GM23338 (cell line): ENCODE measurements around the gene ZNF692.

Experiments used
- CREB1 ChIP-seq: fragments of 250-450 bp; sonication (Bioruptor Pico); IDR thresholded peaks from 2 replicates; pipeline ENCODE4 v1.5.0; 2020; ENCODE audit warnings: low read depth, mild to moderate bottlenecking, moderate library complexity
- CTCF ChIP-seq, 2 experiments: fragments of 200-600 bp in 1 of 2; sonication (generic) in 1 of 2; conservative IDR thresholded peaks; 2 replicates each; pipeline versions ENCODE4 v1.5.1 to v1.6.1; 2016 to 2017; ENCODE audit warnings: antibody characterized with exemption in 2 of 2, low read depth in 2 of 2, mild to moderate bottlenecking in 2 of 2, moderate library complexity in 1 of 2
- ETS1 ChIP-seq: IDR thresholded peaks from 2 replicates; pipeline ENCODE4 v1.6.1; 2016; ENCODE audit warnings: antibody characterized with exemption
- EZH2 ChIP-seq: fragments of 200-600 bp; sonication (generic); IDR thresholded peaks from one replicate; pipeline ENCODE4 v1.8.0; 2017; ENCODE audit warnings: antibody characterized with exemption, mild to moderate bottlenecking, low read depth; ENCODE audit not compliant: unreplicated experiment
- EZH2phosphoT487 ChIP-seq: fragments of 200-600 bp; sonication (generic); IDR thresholded peaks from one replicate; pipeline ENCODE4 v1.8.1; 2018; ENCODE audit warnings: antibody characterized with exemption; ENCODE audit not compliant: unreplicated experiment
- JUNB ChIP-seq: IDR thresholded peaks from one replicate; pipeline ENCODE4 v1.6.1; 2016; ENCODE audit warnings: antibody characterized with exemption; ENCODE audit not compliant: unreplicated experiment
- POLR2AphosphoS5 ChIP-seq: IDR thresholded peaks from 2 replicates; pipeline ENCODE4 v1.6.1; 2016; ENCODE audit warnings: antibody characterized with exemption, low read depth
- STAT1 ChIP-seq: IDR thresholded peaks from one replicate; pipeline ENCODE4 v1.6.1; 2016; ENCODE audit warnings: antibody characterized with exemption; ENCODE audit not compliant: unreplicated experiment
- ZNF114 ChIP-seq: fragments of 250-450 bp; sonication (Bioruptor Pico); IDR thresholded peaks from 2 replicates; pipeline ENCODE4 v1.5.0; 2020; ENCODE audit warnings: mild to moderate bottlenecking, moderate library complexity
- ZNF331 ChIP-seq: fragments of 250-450 bp; sonication (Bioruptor Pico); IDR thresholded peaks from 2 replicates; pipeline ENCODE4 v1.5.0; 2020; ENCODE audit warnings: low read depth, mild to moderate bottlenecking, moderate library complexity
- TF ChIP-seq, protein P1 (sequence below): IDR thresholded peaks from one replicate; pipeline ENCODE4 v1.6.1; 2018; ENCODE audit warnings: antibody characterized with exemption; ENCODE audit not compliant: unreplicated experiment

GRCh38 chr1:248812736-248813425, 46.0 kb downstream of the ZNF692 start:
- no peak for TF ChIP-seq EZH2phosphoT487
- no peak for TF ChIP-seq POLR2AphosphoS5
- TF ChIP-seq CTCF (conservative IDR thresholded peaks at IDR 0.05; ENCODE audit: low read depth in 2 of 2): no peak
- TF ChIP-seq, protein P1, sequence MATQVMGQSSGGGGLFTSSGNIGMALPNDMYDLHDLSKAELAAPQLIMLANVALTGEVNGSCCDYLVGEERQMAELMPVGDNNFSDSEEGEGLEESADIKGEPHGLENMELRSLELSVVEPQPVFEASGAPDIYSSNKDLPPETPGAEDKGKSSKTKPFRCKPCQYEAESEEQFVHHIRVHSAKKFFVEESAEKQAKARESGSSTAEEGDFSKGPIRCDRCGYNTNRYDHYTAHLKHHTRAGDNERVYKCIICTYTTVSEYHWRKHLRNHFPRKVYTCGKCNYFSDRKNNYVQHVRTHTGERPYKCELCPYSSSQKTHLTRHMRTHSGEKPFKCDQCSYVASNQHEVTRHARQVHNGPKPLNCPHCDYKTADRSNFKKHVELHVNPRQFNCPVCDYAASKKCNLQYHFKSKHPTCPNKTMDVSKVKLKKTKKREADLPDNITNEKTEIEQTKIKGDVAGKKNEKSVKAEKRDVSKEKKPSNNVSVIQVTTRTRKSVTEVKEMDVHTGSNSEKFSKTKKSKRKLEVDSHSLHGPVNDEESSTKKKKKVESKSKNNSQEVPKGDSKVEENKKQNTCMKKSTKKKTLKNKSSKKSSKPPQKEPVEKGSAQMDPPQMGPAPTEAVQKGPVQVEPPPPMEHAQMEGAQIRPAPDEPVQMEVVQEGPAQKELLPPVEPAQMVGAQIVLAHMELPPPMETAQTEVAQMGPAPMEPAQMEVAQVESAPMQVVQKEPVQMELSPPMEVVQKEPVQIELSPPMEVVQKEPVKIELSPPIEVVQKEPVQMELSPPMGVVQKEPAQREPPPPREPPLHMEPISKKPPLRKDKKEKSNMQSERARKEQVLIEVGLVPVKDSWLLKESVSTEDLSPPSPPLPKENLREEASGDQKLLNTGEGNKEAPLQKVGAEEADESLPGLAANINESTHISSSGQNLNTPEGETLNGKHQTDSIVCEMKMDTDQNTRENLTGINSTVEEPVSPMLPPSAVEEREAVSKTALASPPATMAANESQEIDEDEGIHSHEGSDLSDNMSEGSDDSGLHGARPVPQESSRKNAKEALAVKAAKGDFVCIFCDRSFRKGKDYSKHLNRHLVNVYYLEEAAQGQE: no peak
- no peak for TF ChIP-seq EZH2
- no peak for TF ChIP-seq CREB1 (CRISPR knock-in tag)
- no peak for TF ChIP-seq ETS1
- no peak for TF ChIP-seq JUNB
- TF ChIP-seq ZNF331 (CRISPR knock-in tag): no peak
- no peak for TF ChIP-seq ZNF114
- TF ChIP-seq STAT1: no peak
